IMR-90 (cell line): ENCODE results near the gene CSNK2B. TPM values are rescaled to one million over a fixed set of nuclear protein-coding genes. Genes with fewer than 3 reads are reported as not detected.

Source experiments
- ATAC-seq: fragments of 200-7000 bp; cut with Tn5 transposase; 2 replicates; pipeline ENCODE4 v1.9.1; 2020; ENCODE audit warnings: low read depth, mild to moderate bottlenecking, moderate library complexity
- BruUV-seq: library from RNA; stranded (reverse); fragments of 400-500 nt; replicated peaks from 2 replicates; lab custom pipeline; 2021; lab: Mats Ljungman, UMichigan
- CTCF ChIA-PET: fragments of 300-600 bp; formaldehyde crosslinking; extraction: SDS; loops from one replicate; lab custom pipeline; 2021; ENCODE audit warnings: antibody characterized with exemption; lab: Yijun Ruan, JAX
- POLR2A ChIA-PET: fragments of 300-600 bp; sonication (Branson Sonifier 250); formaldehyde crosslinking; loops from one replicate; lab custom pipeline; 2022; ENCODE audit warnings: antibody characterized with exemption; ENCODE audit not compliant: unreplicated experiment; lab: Charles Lee
- DNase-seq: peaks from one replicate; pipeline ENCODE4 v3.0.0; 2013
- H2AFZ ChIP-seq: replicated peaks from 2 replicates; pipeline ENCODE3; 2013; ENCODE audit warnings: low read length, mild to moderate bottlenecking; ENCODE audit not compliant: poor library complexity
- H2AK5ac ChIP-seq: 2 replicates; pipeline ENCODE4 v1.6.1; 2013; ENCODE audit warnings: low read depth, low read length, inconsistent platforms
- H2AK9ac ChIP-seq: replicated peaks from 2 replicates; pipeline ENCODE3; 2013; ENCODE audit warnings: mild to moderate bottlenecking, low read depth, low read length, moderate library complexity; ENCODE audit not compliant: poor library complexity
- H2BK120ac ChIP-seq: 2 replicates; pipeline ENCODE4 v1.6.1; 2013; ENCODE audit warnings: low read depth, low read length, inconsistent platforms
- H2BK15ac ChIP-seq: 3 replicates; pipeline ENCODE4 v1.6.1; 2013; ENCODE audit warnings: low read depth, low read length, inconsistent platforms
- H2BK20ac ChIP-seq: 2 replicates; pipeline ENCODE4 v1.6.1; 2013; ENCODE audit warnings: low read depth, mild to moderate bottlenecking, inconsistent platforms, low read length, moderate library complexity
- H2BK5ac ChIP-seq: 2 replicates; pipeline ENCODE4 v1.6.1; 2013; ENCODE audit warnings: mild to moderate bottlenecking, low read depth, low read length, inconsistent platforms; ENCODE audit not compliant: poor library complexity, severe bottlenecking
- H3K14ac ChIP-seq: replicated peaks from 2 replicates; pipeline ENCODE4 v1.6.1; 2013; ENCODE audit warnings: low read depth, low read length, inconsistent platforms
- H3K18ac ChIP-seq: 2 replicates; pipeline ENCODE4 v1.6.1; 2013; ENCODE audit warnings: low read depth, low read length, control low read depth
- H3K23ac ChIP-seq: 2 replicates; pipeline ENCODE4 v1.6.1; 2013; ENCODE audit warnings: low read depth, low read length, inconsistent platforms
- H3K27ac ChIP-seq: 2 replicates; pipeline ENCODE4 v1.5.1; 2013; ENCODE audit warnings: mild to moderate bottlenecking, control low read depth, low read length; ENCODE audit not compliant: insufficient read depth
- H3K27me3 ChIP-seq: 2 replicates; pipeline ENCODE4 v1.6.1; 2013; ENCODE audit warnings: low read length; ENCODE audit not compliant: control insufficient read depth, insufficient read depth
- H3K36me3 ChIP-seq: 2 replicates; pipeline ENCODE4 v1.6.1; 2013; ENCODE audit warnings: low read length, mixed read lengths; ENCODE audit not compliant: control insufficient read depth, insufficient read depth
- H3K4ac ChIP-seq: 2 replicates; pipeline ENCODE4 v1.6.1; 2013; ENCODE audit warnings: low read depth, low read length, inconsistent platforms
- H3K4me1 ChIP-seq: 2 replicates; pipeline ENCODE4 v1.6.1; 2013; ENCODE audit warnings: low read length, mixed read lengths; ENCODE audit not compliant: control insufficient read depth, insufficient read depth
- H3K4me2 ChIP-seq: 2 replicates; pipeline ENCODE4 v1.6.1; 2013; ENCODE audit warnings: low read depth, mild to moderate bottlenecking, control low read depth, low read length, moderate library complexity
- H3K4me3 ChIP-seq: 2 replicates; pipeline ENCODE4 v1.5.1; 2013; ENCODE audit warnings: low read depth, mild to moderate bottlenecking, control low read depth, low read length, moderate library complexity; ENCODE audit not compliant: insufficient read depth
- H3K56ac ChIP-seq: 2 replicates; pipeline ENCODE4 v1.6.1; 2013; ENCODE audit warnings: low read length, inconsistent platforms; ENCODE audit not compliant: insufficient read depth; ENCODE audit errors: extremely low read depth
- H3K79me1 ChIP-seq, 2 experiments: 2 replicates each; pipeline ENCODE4 v1.6.1; 2013; ENCODE audit warnings: low read length in 2 of 2, inconsistent platforms in 1 of 2, low read depth in 1 of 2
- H3K9ac ChIP-seq: 2 replicates; pipeline ENCODE4 v1.6.1; 2013; ENCODE audit warnings: low read depth, low read length, control low read depth
- H3K9me1 ChIP-seq: 2 replicates; pipeline ENCODE4 v1.6.1; 2013; ENCODE audit warnings: low read length, inconsistent platforms; ENCODE audit not compliant: insufficient read depth
- H3K9me3 ChIP-seq: 2 replicates; pipeline ENCODE4 v1.6.1; 2013; ENCODE audit warnings: low read length; ENCODE audit not compliant: control insufficient read depth, insufficient read depth
- H4K20me1 ChIP-seq: 2 replicates; pipeline ENCODE4 v1.6.1; 2013; ENCODE audit warnings: low read length, inconsistent platforms; ENCODE audit not compliant: insufficient read depth
- H4K5ac ChIP-seq: 2 replicates; pipeline ENCODE4 v1.6.1; 2013; ENCODE audit warnings: mild to moderate bottlenecking, low read depth, low read length, control low read depth
- H4K8ac ChIP-seq, 2 experiments: 2 replicates each; pipeline ENCODE4 v1.6.1; 2013; ENCODE audit warnings: low read depth in 2 of 2, low read length in 2 of 2, control low read depth in 1 of 2, inconsistent platforms in 1 of 2
- H4K91ac ChIP-seq: 2 replicates; pipeline ENCODE4 v1.6.1; 2013; ENCODE audit warnings: low read depth, low read length, inconsistent platforms; ENCODE audit not compliant: insufficient read depth
- CEBPB ChIP-seq: IDR thresholded peaks from 2 replicates; pipeline ENCODE4 v1.6.1; 2012; ENCODE audit warnings: low read depth, low read length, improper control_type of control experiment
- FOS ChIP-seq: fragments of 150-350 bp; IDR thresholded peaks from 2 replicates; pipeline ENCODE4 v1.6.1; 2016; ENCODE audit warnings: low read depth, low read length
- MAZ ChIP-seq: IDR thresholded peaks from 2 replicates; pipeline ENCODE4 v1.6.1; 2012; ENCODE audit warnings: low read depth, mild to moderate bottlenecking, low read length, improper control_type of control experiment, moderate library complexity, borderline replicate concordance
- MXI1 ChIP-seq: IDR thresholded peaks from 2 replicates; pipeline ENCODE4 v1.6.1; 2012; ENCODE audit warnings: low read depth, mild to moderate bottlenecking, low read length, moderate library complexity, borderline replicate concordance
- NFE2L2 ChIP-seq: fragments of 150-350 bp; IDR thresholded peaks from 2 replicates; pipeline ENCODE4 v1.6.1; 2016; ENCODE audit warnings: low read depth, mild to moderate bottlenecking, low read length
- RAD21 ChIP-seq: IDR thresholded peaks from 2 replicates; pipeline ENCODE4 v1.6.1; 2012; ENCODE audit warnings: low read length, improper control_type of control experiment
- RFX5 ChIP-seq: IDR thresholded peaks from 2 replicates; pipeline ENCODE4 v1.8.0; 2012; ENCODE audit warnings: low read depth, mild to moderate bottlenecking, low read length, moderate library complexity
- SMC3 ChIP-seq: fragments of 150-350 bp; IDR thresholded peaks from 2 replicates; pipeline ENCODE4 v1.6.1; 2016; ENCODE audit warnings: low read depth, mild to moderate bottlenecking, antibody characterized with exemption, low read length, moderate library complexity
- WGBS, 2 experiments: methylation state at CpG; one replicate each; pipeline versions ENCODE4 v1.1.5 to v1.1.7; 2013; ENCODE audit warnings: missing lambda C conversion rate in 2 of 2; ENCODE audit not compliant: insufficient read length in 1 of 2; ENCODE audit errors: extremely low coverage in 2 of 2; 5-methylcytosine and 5-hydroxymethylcytosine counted together
- dilution Hi-C: fragments of 300-500 bp; cut with HindIII; formaldehyde crosslinking; loops from one replicate; pipeline ENCODE4 v1.14.3; 2018; ENCODE audit warnings: low sequenced_read_pairs; ENCODE audit not compliant: unreplicated experiment
- in situ Hi-C: fragments of 300-500 bp; cut with MboI; formaldehyde crosslinking; loops from 3 replicates; pipeline ENCODE4 v1.14.3; 2019; ENCODE audit warnings: low sequenced_read_pairs, inconsistent platforms, mixed read lengths
- intact Hi-C: fragments of 100-400 bp; cut with micrococcal nuclease; formaldehyde crosslinking; loops from 2 replicates; pipeline ENCODE4 v1.10.0; 2022
- polyA plus RNA-seq, 3 experiments: library from polyadenylated mRNA; depleted of rRNA; stranded (reverse); fragments of >200 nt; gene quantifications; 2 replicates each; pipeline ENCODE4 v1.2.3, GENCODE V29; 2012; ENCODE audit warnings: low replicate concordance in 1 of 3
- total RNA-seq: library from RNA; depleted of rRNA; stranded (reverse); fragments of >200 nt; gene quantifications from 2 replicates; pipeline ENCODE4 v1.2.3, GENCODE V29; 2012
- TF ChIP-seq, protein P1 (sequence below): fragments of 150-350 bp; IDR thresholded peaks from 2 replicates; pipeline ENCODE4 v1.6.1; 2016; ENCODE audit warnings: low read depth, mild to moderate bottlenecking, low read length, moderate library complexity, borderline replicate concordance

Gene CSNK2B
- total and polyA plus RNA-seq, 2 of the 4 experiments (the other 2 are of a cell fraction), result 194 to 240 TPM

DNA sequence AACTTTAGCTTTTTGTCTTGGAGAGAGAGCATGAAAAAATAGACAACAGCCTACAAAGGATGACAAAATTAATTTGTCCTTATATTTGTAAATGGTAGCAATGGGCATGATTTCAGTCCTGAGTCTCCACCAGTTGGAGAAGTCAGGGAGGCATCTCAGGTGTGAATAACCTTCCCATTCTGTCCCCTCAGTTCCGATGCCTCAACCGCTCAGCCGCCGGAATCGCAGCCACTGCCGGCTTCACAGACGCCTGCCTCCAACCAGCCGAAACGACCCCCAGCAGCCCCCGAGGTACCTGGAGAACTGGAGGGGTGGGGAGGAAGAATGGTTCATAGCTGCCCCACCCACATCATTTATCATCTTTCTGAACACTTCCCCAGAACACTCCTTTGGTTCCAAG, 41.8 kb upstream of the CSNK2B start:
- Histone ChIP-seq H3K27ac (no peak overlapping the region), H2AK9ac (no peak overlapping the region), H2BK120ac (no peak overlapping the region), H2BK20ac (no peak overlapping the region), H4K91ac (no peak overlapping the region), H2BK5ac (no peak overlapping the region), H2AFZ (no peak overlapping the region), H2BK15ac (no peak overlapping the region), H3K79me1 (peaks cover 23 to 66% of the 10 kb centered on the region in 2 experiments), H2AK5ac (no peak overlapping the region), H3K27me3 (no peaks in the 10 kb centered on the region), H3K23ac (no peak overlapping the region), H3K14ac (no peak overlapping the region), H3K9ac (no peak overlapping the region), H3K56ac (no peak overlapping the region), H3K4ac (no peak overlapping the region), H3K9me1 (peaks cover 6% of the 10 kb centered on the region), H3K9me3 (no peaks in the 10 kb centered on the region), H4K8ac (no peak overlapping the region), H4K5ac (no peak overlapping the region), H3K36me3 (peaks cover 58% of the 10 kb centered on the region), H3K18ac (no peak overlapping the region), H3K4me3 (no peak overlapping the region), H4K20me1 (peaks cover 55% of the 10 kb centered on the region), H3K4me1 (no peaks in the 10 kb centered on the region), H3K4me2 (no peak overlapping the region)
- WGBS, 2 experiments, result no CpG with 5 or more reads among the region's 10 CpGs
- intact Hi-C loops (no loop called here), in situ Hi-C loops (no loop called here), dilution Hi-C loops (no loop called here)
- DNase-seq, result no peak
- ChIA-PET POLR2A (interaction anchor here (0.6 kb wide), 1 partner anchor 274 kb away, joined by 3 read pairs; no protein-coding TSS in a partner anchor), CTCF (no interaction called here)
- TF ChIP-seq RAD21, result no peak
- TF ChIP-seq, protein P1, sequence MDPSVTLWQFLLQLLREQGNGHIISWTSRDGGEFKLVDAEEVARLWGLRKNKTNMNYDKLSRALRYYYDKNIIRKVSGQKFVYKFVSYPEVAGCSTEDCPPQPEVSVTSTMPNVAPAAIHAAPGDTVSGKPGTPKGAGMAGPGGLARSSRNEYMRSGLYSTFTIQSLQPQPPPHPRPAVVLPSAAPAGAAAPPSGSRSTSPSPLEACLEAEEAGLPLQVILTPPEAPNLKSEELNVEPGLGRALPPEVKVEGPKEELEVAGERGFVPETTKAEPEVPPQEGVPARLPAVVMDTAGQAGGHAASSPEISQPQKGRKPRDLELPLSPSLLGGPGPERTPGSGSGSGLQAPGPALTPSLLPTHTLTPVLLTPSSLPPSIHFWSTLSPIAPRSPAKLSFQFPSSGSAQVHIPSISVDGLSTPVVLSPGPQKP, result no peak
- no peak for TF ChIP-seq FOS
- no peak for TF ChIP-seq MXI1
- no peak for TF ChIP-seq RFX5
- TF ChIP-seq NFE2L2, result no peak
- no peak for TF ChIP-seq CEBPB
- TF ChIP-seq SMC3, result no peak
- no peak for TF ChIP-seq MAZ
- ATAC-seq, result no peak
- no TSS peak for BruUV-seq
